ENCODE data around the gene MROH2A. TPM values are rescaled to one million over a fixed set of nuclear protein-coding genes. Genes with fewer than 3 reads are reported as not detected.
A peak's percentile ranks its signal among the peaks of the same experiment; 100 is the strongest.

MROH2A gene
- total RNA-seq, 4 donors from 2014 or later, result 0.27 to 1.6 (median 0.35) TPM; not detected in 1

DNA sequence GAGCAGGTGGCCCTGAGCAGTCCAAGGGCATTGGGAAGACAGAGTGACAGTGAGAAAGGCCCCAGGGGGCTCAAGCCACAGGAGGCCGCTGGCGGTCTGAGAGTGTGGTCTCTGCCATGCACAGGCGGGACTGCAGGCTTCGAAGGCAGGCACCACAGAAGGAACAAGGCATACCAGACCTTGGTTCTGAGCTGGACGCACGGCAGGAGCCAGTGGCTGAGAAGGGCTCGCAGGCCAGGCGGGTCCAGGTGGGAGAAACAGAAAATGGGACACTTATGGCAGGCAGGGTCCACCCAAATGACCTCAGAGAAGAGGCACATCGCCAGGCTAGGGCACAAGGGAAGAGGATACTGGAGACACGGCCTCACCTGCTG is 61.3 kb downstream of the MROH2A start:
- no peak for TF ChIP-seq POLR2A (IDR thresholded peaks at IDR 0.05)
- peak in 1 of 3 donors; percentile 3 for DNase-seq
- Histone ChIP-seq H3K4me1 (no peaks in the 10 kb centered on the region), H3K27me3 (no peaks in the 10 kb centered on the region), H3K36me3 (no peaks in the 10 kb centered on the region), H3K27ac (no peak overlapping the region), H3K4me3 (no peak overlapping the region), H3K9me3 (no peaks in the 10 kb centered on the region)

- Histone ChIP-seq H3K4me1 (no peaks in the 10 kb centered on the region), H3K9me3 (no peaks in the 10 kb centered on the region), H3K36me3 (no peaks in the 10 kb centered on the region), H3K4me3 (no peak overlapping the region), H3K27ac (no peak overlapping the region), H3K27me3 (no peaks in the 10 kb centered on the region)
- TF ChIP-seq CTCF (IDR thresholded peaks at IDR 0.05) (no peak), POLR2A (IDR thresholded peaks at IDR 0.05) (no peak)
- peak in 1 of 3 donors; percentile 7 for DNase-seq
Measured at GRCh38 chr2:233840520-233840919, 62.4 kb downstream of the MROH2A start.

GRCh38 chr2:233841183-233841582 is 63.1 kb downstream of the MROH2A start:
- Histone ChIP-seq H3K4me1 (no peaks in the 10 kb centered on the region), H3K4me3 (no peak overlapping the region), H3K9me3 (no peaks in the 10 kb centered on the region), H3K27ac (no peak overlapping the region), H3K27me3 (no peaks in the 10 kb centered on the region), H3K36me3 (no peaks in the 10 kb centered on the region)
- DNase-seq, result peak in 1 of 3 donors; percentile 7
- TF ChIP-seq CTCF (IDR thresholded peaks at IDR 0.05) (no peak), POLR2A (IDR thresholded peaks at IDR 0.05) (no peak)

DNA sequence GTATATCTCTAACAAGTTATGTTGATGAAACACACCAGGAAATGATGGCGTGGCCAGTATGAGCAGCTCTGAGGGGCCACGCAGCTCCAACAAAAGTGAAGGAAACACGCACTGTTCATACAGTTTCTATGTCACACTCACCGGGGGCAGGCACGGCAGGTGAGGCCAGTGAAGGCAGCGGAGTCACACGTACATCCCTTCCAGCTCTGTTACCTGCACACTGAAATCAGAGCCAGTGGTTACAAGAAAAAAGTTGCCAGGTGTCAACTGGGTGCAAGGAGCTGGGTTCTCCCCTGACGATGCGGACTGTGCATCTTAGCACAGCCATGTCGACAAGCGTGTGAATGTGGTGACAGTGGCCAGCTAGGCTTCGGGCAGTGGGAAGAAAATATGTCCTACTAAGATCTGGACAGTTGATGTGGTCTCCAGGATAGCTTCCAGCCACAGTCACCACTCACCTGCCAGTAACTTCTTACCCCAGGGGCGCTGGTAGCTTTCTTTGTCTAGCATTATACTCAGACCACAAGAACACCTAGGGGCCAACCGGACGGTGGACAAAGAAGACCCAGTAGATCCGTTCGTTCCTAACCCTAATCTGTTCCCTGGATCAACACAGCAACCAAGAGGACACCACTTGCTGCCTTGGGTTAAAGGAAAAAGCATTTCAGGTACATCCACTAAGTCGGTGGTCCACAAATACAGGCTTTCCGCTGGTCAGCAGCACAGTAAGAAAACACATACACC is 66.1 kb downstream of the MROH2A start:
- peak in 2 of 3 donors; percentile 11 to 27 for DNase-seq
- TF ChIP-seq POLR2A (IDR thresholded peaks at IDR 0.05) (no peak), CTCF (IDR thresholded peaks at IDR 0.05) (no peak)
- H3K27ac ChIP-seq, result no peak overlapping the region
- H3K36me3 ChIP-seq, result no peaks in the 10 kb centered on the region
- H3K4me1 ChIP-seq, result no peaks in the 10 kb centered on the region
- H3K27me3 ChIP-seq, result no peaks in the 10 kb centered on the region
- H3K9me3 ChIP-seq, result no peaks in the 10 kb centered on the region
- no peak overlapping the region for H3K4me3 ChIP-seq

- no peak overlapping the region for H3K4me3 ChIP-seq
- H3K27ac ChIP-seq, result no peak overlapping the region
- H3K4me1 ChIP-seq, result no peaks in the 10 kb centered on the region
- H3K36me3 ChIP-seq, result no peaks in the 10 kb centered on the region
- no peak for TF ChIP-seq CTCF (IDR thresholded peaks at IDR 0.05)
- no peaks in the 10 kb centered on the region for H3K27me3 ChIP-seq
- no peaks in the 10 kb centered on the region for H3K9me3 ChIP-seq
- DNase-seq, result peak in 1 of 3 donors; percentile 28
Measured at GRCh38 chr2:233844836-233845235, 66.7 kb downstream of the MROH2A start.

GRCh38 chr2:233845301-233846060 is 67.4 kb downstream of the MROH2A start:
- H3K4me3 ChIP-seq, result no peak overlapping the region
- H3K4me1 ChIP-seq, result no peaks in the 10 kb centered on the region
- no peaks in the 10 kb centered on the region for H3K36me3 ChIP-seq
- DNase-seq, result peak in 1 of 3 donors; percentile 21
- H3K27me3 ChIP-seq, result no peaks in the 10 kb centered on the region
- H3K27ac ChIP-seq, result no peak overlapping the region
- no peaks in the 10 kb centered on the region for H3K9me3 ChIP-seq
- no peak for TF ChIP-seq POLR2A (IDR thresholded peaks at IDR 0.05)
- no peak for TF ChIP-seq CTCF (IDR thresholded peaks at IDR 0.05)
